Stimulated activated CD4-positive, alpha-beta T cell treated with anti-CD3 and anti-CD28 coated beads, Interleukin-4, amount 100 ng/mL, for 4 hours (primary cell): ENCODE measurements around the gene ARHGAP45.

Experiments
- DNase-seq, 2 experiments: peaks; one replicate each; pipeline ENCODE4 v3.0.0-alpha.2; 2020

The ARHGAP45 gene

DNA sequence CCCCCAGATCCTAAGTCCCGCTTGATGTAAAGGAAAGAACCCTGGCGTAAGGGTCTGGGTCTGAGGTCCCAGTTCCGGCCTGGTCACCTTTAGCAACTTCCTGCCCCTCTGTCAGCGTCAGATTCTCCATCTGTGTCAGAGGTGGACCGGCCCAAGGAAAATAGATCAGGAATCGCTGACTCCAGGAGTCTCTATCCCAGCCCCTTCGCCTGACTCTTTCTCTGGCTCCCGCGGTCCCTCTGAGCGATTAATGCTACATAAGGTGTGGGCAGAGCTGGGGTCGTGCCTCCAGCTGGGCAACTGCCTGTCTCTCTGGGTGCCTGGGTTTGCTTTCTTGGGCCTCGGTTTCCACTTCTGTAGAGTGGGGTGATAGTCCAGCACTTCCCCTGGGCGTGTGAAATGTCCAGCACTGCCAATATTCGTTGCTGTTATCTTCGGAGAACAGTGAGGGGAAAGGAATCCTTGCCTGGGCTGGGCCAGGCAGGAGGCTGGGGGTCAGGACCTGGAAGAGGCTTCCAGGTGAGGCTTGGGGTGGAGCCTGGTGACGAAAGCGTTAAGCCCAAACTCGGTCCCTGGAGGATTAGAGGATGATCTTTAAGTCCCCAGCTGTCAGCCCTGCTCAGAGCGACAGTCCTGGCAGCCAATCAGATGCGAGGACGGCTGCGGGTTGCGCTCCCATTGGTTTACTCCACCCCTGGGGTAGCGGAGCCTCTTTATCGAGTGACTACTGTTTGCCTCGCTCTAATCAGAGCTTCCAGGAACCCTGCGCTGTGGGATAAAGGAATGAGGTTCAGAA, 26.3 kb upstream of the ARHGAP45 start:
- DNase-seq, result peak; percentile 86 to 91

DNA sequence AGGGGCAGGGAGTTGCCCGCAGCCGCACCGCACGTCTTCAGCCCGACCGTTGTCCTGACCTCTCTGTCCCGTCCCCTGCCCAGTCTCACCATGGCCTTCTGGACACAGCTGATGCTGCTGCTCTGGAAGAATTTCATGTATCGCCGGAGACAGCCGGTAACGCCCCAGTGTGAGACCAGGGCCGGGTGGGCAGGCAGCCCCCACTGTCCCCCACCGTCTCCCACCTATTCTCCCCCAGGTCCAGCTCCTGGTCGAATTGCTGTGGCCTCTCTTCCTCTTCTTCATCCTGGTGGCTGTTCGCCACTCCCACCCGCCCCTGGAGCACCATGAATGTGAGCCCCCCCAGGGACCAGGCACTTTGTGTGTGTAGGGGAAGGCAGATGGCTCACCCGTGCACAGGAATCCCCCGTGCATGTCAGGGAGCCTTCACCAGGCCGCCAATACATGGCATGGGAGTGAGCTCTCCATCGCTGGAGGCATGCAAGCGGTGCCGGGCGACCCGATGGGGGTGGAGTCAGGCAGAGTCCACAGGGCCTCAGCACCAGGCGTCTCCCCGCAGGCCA, 25.6 kb upstream of the ARHGAP45 start:
- no peak for DNase-seq

DNA sequence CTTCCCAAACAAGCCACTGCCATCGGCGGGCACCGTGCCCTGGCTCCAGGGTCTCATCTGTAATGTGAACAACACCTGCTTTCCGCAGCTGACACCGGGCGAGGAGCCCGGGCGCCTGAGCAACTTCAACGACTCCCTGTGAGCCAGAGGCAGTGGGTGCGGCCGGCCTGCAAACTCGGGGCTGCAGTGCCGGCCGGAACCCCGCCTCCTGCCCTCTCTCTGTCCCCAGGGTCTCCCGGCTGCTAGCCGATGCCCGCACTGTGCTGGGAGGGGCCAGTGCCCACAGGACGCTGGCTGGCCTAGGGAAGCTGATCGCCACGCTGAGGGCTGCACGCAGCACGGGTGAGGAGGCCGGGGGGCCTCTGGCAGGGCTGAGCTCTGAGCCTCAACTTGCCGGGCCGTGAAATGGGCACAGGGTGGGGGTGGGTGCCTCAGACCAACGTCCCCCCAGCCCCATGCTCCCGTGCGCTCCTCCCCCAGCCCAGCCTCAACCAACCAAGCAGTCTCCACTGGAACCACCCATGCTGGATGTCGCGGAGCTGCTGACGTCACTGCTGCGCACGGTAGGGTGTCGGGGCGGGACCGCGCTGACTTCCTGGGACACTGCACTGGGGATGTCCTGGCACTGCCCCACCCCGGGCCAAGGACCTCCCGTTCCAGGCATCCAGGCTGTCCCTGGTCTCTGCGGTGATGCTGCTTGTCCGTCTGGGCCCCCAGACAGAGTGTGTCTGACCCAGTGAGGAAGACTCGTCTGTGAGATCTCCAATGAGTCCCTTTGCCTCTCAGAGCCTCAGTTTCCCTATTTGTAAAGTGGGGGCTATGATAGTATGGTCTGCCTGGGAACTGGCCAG, 24.9 kb upstream of the ARHGAP45 start:
- no peak for DNase-seq

DNA sequence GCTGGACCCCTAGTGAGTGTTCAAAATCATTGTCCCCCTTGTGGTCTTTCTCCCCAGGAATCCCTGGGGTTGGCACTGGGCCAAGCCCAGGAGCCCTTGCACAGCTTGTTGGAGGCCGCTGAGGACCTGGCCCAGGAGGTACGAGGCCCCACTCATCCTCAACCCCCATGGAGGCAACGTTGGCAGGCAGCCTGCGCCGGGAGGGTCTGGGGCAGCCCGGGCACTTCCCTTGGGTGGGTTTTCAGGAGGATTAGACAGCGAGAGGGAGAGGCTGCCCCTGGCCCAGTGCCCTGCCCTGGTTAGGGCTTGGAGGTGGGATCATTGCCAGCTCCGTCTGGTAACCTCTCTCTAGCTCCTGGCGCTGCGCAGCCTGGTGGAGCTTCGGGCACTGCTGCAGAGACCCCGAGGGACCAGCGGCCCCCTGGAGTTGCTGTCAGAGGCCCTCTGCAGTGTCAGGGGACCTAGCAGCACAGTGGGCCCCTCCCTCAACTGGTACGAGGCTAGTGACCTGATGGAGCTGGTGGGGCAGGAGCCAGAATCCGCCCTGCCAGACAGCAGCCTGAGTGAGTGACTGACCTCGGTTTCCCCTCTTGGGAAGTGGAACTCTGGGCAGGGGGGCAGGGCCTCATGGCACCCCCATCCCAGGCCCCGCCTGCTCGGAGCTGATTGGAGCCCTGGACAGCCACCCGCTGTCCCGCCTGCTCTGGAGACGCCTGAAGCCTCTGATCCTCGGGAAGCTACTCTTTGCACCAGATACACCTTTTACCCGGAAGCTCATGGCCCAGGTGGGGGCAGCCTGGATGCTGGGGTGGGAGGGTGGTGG, 24.1 kb upstream of the ARHGAP45 start:
- no peak for DNase-seq

DNA sequence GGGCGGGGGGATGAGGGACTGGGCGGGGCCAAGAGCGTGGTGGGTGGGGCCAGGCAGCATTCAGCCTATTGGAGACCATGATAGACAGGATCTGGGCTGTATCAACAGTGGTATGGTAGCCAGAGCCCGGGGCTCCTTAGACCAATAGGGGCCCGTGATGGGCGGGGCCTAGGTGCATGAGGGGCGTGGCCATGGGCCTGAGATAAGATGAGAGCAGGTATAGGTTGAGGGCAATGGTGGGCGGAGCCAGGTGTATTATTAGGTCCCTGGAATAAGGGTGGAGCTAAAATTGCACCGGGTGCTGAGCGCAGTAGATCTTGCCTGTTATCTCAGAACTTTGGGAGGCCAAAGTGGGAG, 21.7 kb upstream of the ARHGAP45 start:
- DNase-seq, result no peak

DNA sequence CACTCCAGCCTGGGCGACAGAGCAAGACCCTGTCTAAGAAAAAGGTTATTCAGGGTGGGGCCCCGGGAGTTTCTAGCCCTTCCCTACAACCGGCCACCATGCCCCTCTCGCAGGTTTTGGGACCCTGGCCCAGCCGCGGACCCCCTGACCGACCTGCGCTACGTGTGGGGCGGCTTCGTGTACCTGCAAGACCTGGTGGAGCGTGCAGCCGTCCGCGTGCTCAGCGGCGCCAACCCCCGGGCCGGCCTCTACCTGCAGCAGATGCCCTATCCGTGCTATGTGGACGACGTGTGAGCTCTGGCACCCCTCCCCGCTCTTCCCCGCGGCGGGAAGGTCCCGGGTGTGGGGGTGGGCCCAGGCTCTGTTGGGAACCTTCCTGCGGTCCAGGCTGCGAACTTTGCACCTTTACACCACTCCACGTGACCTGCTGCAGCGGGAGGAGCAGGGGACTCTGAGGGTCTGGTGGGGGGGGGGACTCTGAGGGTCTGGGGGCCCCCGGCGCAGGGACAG, 20.8 kb upstream of the ARHGAP45 start:
- DNase-seq, result no peak

DNA sequence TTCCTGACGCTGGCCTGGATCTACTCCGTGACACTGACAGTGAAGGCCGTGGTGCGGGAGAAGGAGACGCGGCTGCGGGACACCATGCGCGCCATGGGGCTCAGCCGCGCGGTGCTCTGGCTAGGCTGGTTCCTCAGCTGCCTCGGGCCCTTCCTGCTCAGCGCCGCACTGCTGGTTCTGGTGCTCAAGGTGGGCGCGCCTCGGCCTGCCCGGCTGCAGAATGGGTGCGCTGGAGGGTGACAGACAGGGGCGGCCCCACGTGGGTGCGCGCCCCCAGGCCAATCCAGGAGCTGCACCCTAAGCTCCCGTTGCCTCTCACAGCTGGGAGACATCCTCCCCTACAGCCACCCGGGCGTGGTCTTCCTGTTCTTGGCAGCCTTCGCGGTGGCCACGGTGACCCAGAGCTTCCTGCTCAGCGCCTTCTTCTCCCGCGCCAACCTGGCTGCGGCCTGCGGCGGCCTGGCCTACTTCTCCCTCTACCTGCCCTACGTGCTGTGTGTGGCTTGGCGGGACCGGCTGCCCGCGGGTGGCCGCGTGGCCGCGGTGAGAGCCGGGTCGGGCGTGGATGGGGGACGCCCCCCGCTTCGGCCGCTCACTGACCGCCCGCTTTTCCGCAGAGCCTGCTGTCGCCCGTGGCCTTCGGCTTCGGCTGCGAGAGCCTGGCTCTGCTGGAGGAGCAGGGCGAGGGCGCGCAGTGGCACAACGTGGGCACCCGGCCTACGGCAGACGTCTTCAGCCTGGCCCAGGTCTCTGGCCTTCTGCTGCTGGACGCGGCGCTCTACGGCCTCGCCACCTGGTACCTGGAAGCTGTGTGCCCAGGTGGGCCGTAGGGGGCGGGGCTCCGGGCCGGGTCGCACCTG, 19.9 kb upstream of the ARHGAP45 start:
- DNase-seq, result no peak

DNA sequence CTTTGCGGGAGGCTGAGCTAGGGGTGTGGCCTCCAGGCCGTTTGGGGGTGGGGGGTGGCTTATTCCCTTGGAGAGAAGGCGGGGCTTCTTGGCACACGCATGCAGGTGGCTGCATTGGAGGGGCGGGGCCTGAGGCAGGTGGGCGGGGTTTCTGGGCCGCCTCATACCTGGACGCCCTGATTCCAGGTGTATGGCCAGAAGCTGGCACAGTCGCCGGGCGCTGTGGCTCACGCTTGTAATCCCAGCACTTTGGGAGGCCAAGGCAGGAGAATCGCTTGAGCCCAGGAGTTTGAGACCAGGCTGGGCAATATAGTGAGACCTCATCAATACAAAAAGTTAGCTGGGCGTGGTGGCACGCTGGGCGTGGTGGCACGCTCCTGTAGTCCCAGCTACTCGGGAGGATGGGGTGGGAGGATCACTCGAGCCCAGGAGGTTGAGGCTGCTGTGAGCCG, 19.2 kb upstream of the ARHGAP45 start:
- no peak for DNase-seq

DNA sequence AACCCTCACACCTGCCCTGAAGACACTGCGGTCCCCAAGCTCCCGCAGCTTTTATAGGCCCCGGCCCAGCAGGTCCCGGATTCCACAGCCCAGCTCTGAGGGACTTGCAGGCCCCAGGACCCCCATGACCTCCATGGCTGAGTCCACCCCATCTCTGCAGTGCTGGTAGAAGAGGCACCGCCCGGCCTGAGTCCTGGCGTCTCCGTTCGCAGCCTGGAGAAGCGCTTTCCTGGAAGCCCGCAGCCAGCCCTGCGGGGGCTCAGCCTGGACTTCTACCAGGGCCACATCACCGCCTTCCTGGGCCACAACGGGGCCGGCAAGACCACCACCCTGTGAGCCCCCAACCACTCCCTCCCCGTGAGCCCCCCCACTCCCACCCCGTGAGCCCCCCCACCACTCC, 17.9 kb upstream of the ARHGAP45 start:
- no peak for DNase-seq

DNA sequence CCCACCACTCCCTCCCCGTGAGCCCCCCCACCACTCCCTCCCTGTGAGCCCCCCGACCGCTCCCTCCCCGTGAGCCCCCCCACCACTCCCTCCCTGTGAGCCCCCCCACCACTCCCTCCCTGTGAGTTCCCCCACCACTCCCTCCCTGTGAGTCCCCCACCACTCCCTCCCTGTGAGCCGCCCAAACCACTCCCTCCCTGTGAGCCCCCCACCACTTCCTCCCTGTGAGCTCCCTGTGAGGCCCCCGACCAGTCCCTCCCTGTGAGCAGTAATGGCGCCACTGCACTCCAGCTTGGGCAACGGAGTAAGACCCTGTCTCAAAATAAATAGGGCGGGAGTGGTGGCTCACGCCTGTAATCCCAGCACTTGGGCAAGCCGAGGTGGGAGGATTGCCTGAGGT, 17.2 kb upstream of the ARHGAP45 start:
- DNase-seq, result no peak

DNA sequence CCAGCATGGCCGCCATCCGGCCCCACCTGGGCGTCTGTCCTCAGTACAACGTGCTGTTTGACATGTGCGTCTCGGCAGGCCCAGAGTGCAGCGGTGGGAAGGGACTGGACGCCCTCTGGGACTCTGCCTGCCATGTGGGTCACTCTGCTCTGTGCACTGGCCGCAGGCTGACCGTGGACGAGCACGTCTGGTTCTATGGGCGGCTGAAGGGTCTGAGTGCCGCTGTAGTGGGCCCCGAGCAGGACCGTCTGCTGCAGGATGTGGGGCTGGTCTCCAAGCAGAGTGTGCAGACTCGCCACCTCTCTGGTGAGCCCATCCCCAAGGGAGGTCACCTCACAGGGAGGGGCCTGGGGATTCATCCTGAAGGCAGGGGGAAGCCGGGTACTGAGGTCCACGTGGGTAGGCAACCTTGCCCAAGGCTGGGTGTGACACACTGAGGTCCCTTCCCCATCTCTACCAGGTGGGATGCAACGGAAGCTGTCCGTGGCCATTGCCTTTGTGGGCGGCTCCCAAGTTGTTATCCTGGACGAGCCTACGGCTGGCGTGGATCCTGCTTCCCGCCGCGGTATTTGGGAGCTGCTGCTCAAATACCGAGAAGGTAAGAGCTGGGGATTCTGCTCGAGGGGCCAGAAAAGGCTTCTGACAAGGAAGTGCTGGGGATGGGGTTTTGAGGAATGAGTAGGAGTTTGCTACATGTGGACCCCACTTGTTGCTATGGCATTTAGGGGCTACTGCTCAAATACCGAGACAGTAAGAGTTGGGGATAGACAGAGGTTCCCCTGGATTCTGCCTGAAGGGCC, 15.8 kb upstream of the ARHGAP45 start:
- DNase-seq, result no peak

DNA sequence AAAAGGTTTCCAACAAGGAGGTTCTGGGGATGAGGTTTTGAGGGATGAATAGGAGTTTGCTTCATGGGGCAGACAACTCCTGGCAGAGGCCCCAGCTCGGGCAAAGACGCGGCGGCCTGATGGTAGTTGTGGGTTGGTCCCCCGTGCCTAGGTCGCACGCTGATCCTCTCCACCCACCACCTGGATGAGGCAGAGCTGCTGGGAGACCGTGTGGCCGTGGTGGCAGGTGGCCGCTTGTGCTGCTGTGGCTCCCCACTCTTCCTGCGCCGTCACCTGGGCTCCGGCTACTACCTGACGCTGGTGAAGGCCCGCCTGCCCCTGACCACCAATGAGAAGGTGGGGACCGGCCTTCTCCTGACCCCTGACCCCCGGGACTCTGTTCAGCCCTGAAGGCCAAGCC, 15.2 kb upstream of the ARHGAP45 start:
- DNase-seq, result no peak

DNA sequence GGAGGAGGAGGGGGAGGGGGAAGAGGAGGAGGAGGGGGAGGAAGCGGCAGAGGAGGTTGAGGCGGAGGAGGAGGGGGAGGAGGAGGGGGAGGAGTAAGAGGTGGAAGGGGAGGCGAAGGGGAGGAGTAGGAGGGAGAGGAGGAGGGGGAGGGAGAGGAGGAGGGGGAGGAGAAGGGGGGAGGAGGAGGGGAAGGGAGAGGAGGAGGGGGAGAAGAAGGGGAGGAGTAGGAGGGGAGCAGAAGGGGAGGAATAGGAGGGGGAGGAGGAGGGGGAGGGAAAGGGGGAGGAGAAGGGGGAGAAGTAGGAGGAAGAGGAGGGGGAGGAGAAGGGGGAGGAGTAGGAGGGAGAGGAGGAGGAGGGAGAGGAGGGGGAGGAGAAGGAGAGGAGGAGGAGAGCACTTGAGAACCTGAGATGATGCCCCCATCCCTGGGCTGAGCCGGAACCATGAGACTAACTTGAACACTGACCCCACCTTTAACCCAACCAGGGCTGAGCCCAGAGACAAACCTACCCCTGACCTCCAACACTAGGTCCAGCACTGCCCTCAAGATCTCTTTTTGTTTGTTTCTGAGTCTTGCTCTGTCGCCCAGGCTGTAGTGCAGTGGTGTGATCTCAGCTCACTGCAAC, 14.5 kb upstream of the ARHGAP45 start:
- no peak for DNase-seq

DNA sequence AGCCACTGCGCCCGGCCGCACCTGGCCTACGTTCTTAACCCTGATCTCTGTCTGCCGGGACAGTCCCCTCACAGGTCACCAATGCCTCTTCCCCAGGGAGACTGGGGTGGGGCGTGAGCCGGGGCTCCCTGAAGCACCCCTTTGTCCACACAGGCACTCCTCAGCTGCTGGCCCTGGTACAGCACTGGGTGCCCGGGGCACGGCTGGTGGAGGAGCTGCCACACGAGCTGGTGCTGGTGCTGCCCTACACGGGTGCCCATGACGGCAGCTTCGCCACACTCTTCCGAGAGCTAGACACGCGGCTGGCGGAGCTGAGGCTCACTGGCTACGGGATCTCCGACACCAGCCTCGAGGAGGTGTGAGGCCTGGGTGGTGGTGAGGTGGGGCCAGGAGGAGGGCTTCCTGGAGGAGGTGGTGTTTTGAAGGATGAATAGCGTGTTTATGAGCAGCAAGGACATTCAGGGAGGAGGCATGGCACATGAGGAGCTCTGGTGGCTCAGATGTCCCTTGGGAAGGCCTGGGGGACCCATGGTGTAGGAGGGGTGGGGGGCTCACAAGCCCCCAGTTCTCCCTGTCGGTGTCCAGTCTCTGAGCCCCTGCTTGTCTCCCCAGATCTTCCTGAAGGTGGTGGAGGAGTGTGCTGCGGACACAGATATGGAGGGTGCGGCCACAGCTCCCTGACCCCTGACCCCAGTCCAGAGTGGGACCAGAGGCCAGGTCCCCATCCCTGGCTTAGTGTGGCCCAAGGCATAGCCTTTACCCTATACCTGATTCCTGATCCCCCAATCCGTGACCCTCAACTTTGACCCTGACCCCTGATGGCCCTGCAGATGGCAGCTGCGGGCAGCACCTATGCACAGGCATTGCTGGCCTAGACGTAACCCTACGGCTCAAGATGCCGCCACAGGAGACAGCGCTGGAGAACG, 13.5 kb upstream of the ARHGAP45 start:
- no peak for DNase-seq

DNA sequence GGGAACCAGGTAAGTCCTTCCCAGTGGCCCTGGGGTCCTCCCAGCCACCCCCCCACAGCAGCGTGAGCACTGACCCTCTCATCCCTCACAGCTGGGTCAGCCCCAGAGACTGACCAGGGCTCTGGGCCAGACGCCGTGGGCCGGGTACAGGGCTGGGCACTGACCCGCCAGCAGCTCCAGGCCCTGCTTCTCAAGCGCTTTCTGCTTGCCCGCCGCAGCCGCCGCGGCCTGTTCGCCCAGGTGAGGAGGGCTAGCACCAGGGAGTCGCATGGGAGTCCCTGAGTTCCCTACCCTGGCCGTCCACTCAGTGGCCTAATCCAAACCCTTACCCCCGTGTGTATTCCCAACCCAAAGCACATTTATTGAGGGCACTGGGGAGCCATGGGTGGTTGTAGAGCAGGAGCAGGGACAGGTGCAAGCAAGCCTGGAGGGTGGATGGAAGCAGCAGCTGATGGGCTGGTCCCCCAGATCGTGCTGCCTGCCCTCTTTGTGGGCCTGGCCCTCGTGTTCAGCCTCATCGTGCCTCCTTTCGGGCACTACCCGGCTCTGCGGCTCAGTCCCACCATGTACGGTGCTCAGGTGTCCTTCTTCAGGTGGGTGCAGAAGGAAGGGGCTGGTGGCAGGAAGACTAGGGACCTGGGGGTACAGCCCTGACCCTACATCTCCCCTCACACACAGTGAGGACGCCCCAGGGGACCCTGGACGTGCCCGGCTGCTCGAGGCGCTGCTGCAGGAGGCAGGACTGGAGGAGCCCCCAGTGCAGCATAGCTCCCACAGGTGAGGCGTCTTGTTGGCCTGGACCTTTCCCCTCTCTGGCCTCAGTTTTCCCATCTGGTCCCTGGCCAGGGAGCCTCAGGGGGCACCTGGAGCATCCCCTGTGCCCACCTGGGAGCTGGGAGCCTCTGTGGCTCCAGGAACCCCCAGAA, 12.6 kb upstream of the ARHGAP45 start:
- DNase-seq, result no peak

DNA sequence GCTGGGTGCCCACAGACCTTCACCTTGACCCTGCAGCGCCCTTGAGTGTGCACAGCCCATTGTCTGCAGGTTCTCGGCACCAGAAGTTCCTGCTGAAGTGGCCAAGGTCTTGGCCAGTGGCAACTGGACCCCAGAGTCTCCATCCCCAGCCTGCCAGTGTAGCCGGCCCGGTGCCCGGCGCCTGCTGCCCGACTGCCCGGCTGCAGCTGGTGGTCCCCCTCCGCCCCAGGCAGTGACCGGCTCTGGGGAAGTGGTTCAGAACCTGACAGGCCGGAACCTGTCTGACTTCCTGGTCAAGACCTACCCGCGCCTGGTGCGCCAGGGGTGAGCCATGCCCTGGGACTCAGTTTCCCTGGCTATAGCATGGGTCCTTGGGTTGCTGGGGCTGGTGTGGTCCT, 11.9 kb upstream of the ARHGAP45 start:
- DNase-seq, result no peak

DNA sequence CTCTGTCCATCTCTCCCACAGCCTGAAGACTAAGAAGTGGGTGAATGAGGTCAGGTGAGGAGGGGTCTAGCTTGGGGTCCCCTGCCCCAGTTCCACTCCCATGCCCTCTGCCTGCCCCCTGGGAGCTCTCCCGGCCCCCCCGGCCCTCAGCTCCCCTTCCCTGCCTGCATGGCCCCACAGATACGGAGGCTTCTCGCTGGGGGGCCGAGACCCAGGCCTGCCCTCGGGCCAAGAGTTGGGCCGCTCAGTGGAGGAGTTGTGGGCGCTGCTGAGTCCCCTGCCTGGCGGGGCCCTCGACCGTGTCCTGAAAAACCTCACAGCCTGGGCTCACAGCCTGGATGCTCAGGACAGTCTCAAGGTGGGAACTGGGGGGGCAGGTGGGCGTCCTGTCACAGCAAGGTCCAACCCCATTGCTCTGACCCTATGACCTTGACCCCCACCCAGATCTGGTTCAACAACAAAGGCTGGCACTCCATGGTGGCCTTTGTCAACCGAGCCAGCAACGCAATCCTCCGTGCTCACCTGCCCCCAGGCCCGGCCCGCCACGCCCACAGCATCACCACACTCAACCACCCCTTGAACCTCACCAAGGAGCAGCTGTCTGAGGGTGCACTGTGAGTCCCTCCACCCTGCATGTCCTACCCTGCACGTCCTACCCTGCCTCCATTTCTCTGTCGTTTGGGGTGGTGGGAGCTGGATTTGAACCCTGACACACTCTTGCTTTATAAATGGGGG, 10.9 kb upstream of the ARHGAP45 start:
- no peak for DNase-seq
